ENCODE results near the gene TMEM132D.

The TMEM132D gene

GRCh38 chr12:129331356-129332085 is 572.3 kb downstream of the TMEM132D start:
- TF ChIP-seq, protein P1, sequence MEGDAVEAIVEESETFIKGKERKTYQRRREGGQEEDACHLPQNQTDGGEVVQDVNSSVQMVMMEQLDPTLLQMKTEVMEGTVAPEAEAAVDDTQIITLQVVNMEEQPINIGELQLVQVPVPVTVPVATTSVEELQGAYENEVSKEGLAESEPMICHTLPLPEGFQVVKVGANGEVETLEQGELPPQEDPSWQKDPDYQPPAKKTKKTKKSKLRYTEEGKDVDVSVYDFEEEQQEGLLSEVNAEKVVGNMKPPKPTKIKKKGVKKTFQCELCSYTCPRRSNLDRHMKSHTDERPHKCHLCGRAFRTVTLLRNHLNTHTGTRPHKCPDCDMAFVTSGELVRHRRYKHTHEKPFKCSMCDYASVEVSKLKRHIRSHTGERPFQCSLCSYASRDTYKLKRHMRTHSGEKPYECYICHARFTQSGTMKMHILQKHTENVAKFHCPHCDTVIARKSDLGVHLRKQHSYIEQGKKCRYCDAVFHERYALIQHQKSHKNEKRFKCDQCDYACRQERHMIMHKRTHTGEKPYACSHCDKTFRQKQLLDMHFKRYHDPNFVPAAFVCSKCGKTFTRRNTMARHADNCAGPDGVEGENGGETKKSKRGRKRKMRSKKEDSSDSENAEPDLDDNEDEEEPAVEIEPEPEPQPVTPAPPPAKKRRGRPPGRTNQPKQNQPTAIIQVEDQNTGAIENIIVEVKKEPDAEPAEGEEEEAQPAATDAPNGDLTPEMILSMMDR (IDR thresholded peaks at IDR 0.05; ENCODE audit: insufficient read depth, low read depth, low read length, missing control alignments) = no peak
- no peak overlapping the region for H3K4me3 ChIP-seq (ENCODE audit: low read length)
- no peak for DNase-seq (ENCODE audit: low read depth)

DNA sequence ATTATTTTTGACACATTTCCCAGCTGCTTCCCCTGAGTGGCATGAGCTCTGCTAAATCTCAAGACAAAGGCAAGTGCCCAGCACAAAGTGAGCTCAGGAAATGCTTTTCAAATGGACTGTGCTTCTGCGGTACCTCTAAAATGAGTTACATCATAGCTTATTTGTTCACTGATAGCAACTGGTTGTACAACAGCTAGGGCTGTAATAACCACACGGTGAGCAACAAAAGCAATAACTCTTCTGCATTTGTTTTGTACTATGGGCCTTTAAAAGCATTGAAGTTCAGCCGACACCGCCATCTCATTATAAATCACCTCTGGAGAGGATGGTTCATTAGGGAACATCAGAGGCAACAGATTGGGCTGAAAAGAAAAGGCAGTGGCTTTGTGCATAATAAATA is 575.6 kb downstream of the TMEM132D start:
- H3K4me3 ChIP-seq (ENCODE audit: low read length) = no peak overlapping the region
- TF ChIP-seq, protein P1 (IDR thresholded peaks at IDR 0.05; ENCODE audit: insufficient read depth, low read depth, low read length, missing control alignments) = no peak
- DNase-seq (ENCODE audit: low read depth) = no peak

DNA sequence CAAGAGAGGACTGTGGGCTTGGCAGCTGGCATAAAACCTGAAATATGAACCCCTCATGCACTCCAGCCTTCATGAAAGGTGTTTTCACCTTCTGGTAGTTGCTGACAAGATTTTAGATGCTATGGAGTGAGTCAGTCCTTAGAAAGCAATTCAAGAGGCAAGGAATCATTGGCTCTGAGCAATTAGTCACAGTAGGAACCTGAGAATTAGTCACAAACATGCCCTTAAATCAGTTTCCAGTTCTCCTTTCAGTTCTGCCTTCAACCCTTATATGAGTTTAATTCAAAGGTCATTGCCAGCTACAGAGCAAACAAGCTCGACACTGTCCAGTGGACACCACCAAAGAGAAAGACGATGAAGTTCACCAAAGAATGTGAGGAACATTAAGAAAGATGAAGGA is 578.3 kb downstream of the TMEM132D start:
- TF ChIP-seq, protein P1 (IDR thresholded peaks at IDR 0.05; ENCODE audit: insufficient read depth, low read depth, low read length, missing control alignments) = no peak
- H3K4me3 ChIP-seq (ENCODE audit: low read length) = no peak overlapping the region
- peak; percentile 3 for DNase-seq (ENCODE audit: low read depth)

DNA sequence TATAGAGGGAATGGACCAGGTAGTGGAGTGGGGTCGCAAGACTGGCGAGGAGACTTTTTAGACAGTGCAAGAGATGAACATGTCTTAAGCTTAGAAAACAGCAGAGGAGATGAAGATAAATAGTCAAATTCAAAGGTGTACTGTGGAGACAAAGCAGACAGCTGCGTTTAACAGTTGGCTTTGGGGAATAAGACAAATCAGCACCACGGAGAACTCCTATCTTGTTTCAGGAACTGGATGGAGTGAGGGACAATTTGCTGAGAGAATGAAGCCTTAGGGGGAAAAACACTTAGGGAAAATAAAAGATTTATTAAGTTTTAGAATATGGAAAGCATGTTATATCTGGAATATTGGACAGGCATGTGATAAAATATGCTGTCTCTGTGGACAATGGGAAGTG is 591.8 kb downstream of the TMEM132D start:
- DNase-seq (ENCODE audit: low read depth) = no peak
- TF ChIP-seq, protein P1 (IDR thresholded peaks at IDR 0.05; ENCODE audit: insufficient read depth, low read depth, low read length, missing control alignments) = no peak
- H3K4me3 ChIP-seq (ENCODE audit: low read length) = no peak overlapping the region

DNA sequence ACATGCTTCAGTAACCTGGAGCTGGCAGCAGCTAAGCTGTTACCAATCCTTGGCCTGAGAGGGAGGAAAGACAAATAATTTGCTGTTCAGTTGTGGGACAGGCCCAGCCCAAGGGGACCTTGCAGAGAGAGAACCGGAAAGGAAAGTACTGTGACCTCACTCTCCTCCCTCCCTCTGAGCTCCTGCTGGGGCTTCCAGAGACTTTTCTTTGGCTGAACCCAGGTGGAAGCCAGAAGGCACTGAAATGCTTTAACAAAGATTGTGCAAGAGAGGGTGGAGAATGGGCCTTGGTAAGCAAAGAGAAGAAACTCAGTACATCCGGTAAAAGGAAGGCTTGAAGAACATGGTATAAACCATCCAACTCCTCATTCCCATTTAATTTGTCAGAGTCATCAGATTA is 593.5 kb downstream of the TMEM132D start:
- DNase-seq (ENCODE audit: low read depth) = no peak
- TF ChIP-seq, protein P1 (IDR thresholded peaks at IDR 0.05; ENCODE audit: insufficient read depth, low read depth, low read length, missing control alignments) = no peak
- no peak overlapping the region for H3K4me3 ChIP-seq (ENCODE audit: low read length)

GRCh38 chr12:129305851-129306250 is 598.0 kb downstream of the TMEM132D start:
- no peak for DNase-seq (ENCODE audit: low read depth)
- H3K4me3 ChIP-seq (ENCODE audit: low read length) = no peak overlapping the region
- TF ChIP-seq, protein P1 (IDR thresholded peaks at IDR 0.05; ENCODE audit: insufficient read depth, low read depth, low read length, missing control alignments) = no peak

- DNase-seq (ENCODE audit: low read depth) = no peak
- TF ChIP-seq, protein P1 (IDR thresholded peaks at IDR 0.05; ENCODE audit: insufficient read depth, low read depth, low read length, missing control alignments) = no peak
- H3K4me3 ChIP-seq (ENCODE audit: low read length) = no peak overlapping the region
Measured at GRCh38 chr12:129304529-129304928, 599.3 kb downstream of the TMEM132D start.

Measured in epithelial cell of esophagus (primary cell).